A673 (cell line): ENCODE results near the gene MRRF.

Experiments
- CTCF ChIP-seq: fragments of 300-800, 200-600 bp; sonication (generic); conservative IDR thresholded peaks from 2 replicates; pipeline ENCODE4 v1.5.1; 2017; ENCODE audit warnings: low read depth, mild to moderate bottlenecking, antibody characterized with exemption, low read length, moderate library complexity, mixed read lengths
- EZH2 ChIP-seq: fragments of 200-600 bp; sonication (generic); IDR thresholded peaks from 2 replicates; pipeline ENCODE4 v1.6.1; 2017; ENCODE audit warnings: borderline replicate concordance, low read depth, mild to moderate bottlenecking, mixed read lengths, antibody characterized with exemption, low read length; ENCODE audit not compliant: poor library complexity, severe bottlenecking

GRCh38 chr9:122372856-122373845 lies 108.5 kb downstream of the MRRF start:
- TF ChIP-seq CTCF: no peak
- no peak for TF ChIP-seq EZH2
